HCT116 (cell line): ENCODE measurements around the gene SNX22.

Source experiments
- ATF3 ChIP-seq: IDR thresholded peaks from 2 replicates; pipeline ENCODE4 v1.6.1; 2012
- ELF1 ChIP-seq: IDR thresholded peaks from 2 replicates; pipeline ENCODE4 v1.6.1; 2012; ENCODE audit warnings: low read depth, borderline replicate concordance
- EZH2 ChIP-seq: fragments of 200-600 bp; sonication (generic); IDR thresholded peaks from 2 replicates; pipeline ENCODE4 v1.6.1; 2017; ENCODE audit warnings: antibody characterized with exemption, mixed run types
- EZH2phosphoT487 ChIP-seq: fragments of 200-600 bp; IDR thresholded peaks from 2 replicates; pipeline ENCODE4 v1.6.1; 2018; ENCODE audit warnings: antibody characterized with exemption, borderline replicate concordance
- JUND ChIP-seq: IDR thresholded peaks from 2 replicates; pipeline ENCODE4 v1.6.1; 2012
- POLR2A ChIP-seq: IDR thresholded peaks from 2 replicates; pipeline ENCODE4 v1.7.0; 2011; ENCODE audit warnings: borderline replicate concordance; ENCODE audit not compliant: insufficient read depth, insufficient read length; ENCODE audit errors: extremely low read depth
- POLR2AphosphoS5 ChIP-seq: IDR thresholded peaks from 2 replicates; pipeline ENCODE4 v1.6.1; 2011; ENCODE audit warnings: mild to moderate bottlenecking, low read depth, low read length, moderate library complexity
- RAD21 ChIP-seq: IDR thresholded peaks from 2 replicates; pipeline ENCODE4 v1.6.1; 2012; ENCODE audit warnings: low read depth, mild to moderate bottlenecking
- SIN3A ChIP-seq: IDR thresholded peaks from 2 replicates; pipeline ENCODE4 v1.6.1; 2012; ENCODE audit warnings: low read depth
- SP1 ChIP-seq: IDR thresholded peaks from 2 replicates; pipeline ENCODE4 v1.6.1; 2012; ENCODE audit warnings: low read depth
- YY1 ChIP-seq: IDR thresholded peaks from 2 replicates; pipeline ENCODE4 v1.6.1; 2011; ENCODE audit warnings: low read length, low read depth, moderate library complexity, mild to moderate bottlenecking; ENCODE audit not compliant: insufficient replicate concordance; ENCODE audit errors: extremely low read depth
- ZFX ChIP-seq: fragments of 450-650 bp; IDR thresholded peaks from 2 replicates; pipeline ENCODE4 v1.6.1; 2017
- TF ChIP-seq, protein P1 (sequence below), 3 experiments: fragments of 200-600 bp in 1 of 3; sonication (generic) in 1 of 3; IDR thresholded peaks in 2 of 3; conservative IDR thresholded peaks in 1 of 3; 2 replicates each; pipeline ENCODE4 v1.5.1; 2012 to 2017; ENCODE audit warnings: low read depth in 2 of 3, low read length in 2 of 3, antibody characterized with exemption in 1 of 3, borderline replicate concordance in 1 of 3, control low read depth in 1 of 3, mild to moderate bottlenecking in 1 of 3, mixed read lengths in 1 of 3, mixed run types in 1 of 3, moderate library complexity in 1 of 3; ENCODE audit not compliant: insufficient read depth in 1 of 3

GRCh38 chr15:64146885-64147681, 4.4 kb upstream of the SNX22 start:
- TF ChIP-seq JUND = no peak
- TF ChIP-seq, protein P1, sequence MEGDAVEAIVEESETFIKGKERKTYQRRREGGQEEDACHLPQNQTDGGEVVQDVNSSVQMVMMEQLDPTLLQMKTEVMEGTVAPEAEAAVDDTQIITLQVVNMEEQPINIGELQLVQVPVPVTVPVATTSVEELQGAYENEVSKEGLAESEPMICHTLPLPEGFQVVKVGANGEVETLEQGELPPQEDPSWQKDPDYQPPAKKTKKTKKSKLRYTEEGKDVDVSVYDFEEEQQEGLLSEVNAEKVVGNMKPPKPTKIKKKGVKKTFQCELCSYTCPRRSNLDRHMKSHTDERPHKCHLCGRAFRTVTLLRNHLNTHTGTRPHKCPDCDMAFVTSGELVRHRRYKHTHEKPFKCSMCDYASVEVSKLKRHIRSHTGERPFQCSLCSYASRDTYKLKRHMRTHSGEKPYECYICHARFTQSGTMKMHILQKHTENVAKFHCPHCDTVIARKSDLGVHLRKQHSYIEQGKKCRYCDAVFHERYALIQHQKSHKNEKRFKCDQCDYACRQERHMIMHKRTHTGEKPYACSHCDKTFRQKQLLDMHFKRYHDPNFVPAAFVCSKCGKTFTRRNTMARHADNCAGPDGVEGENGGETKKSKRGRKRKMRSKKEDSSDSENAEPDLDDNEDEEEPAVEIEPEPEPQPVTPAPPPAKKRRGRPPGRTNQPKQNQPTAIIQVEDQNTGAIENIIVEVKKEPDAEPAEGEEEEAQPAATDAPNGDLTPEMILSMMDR (IDR thresholded peaks at IDR 0.05 in 2 of 3, conservative IDR thresholded peaks at IDR 0.05 in 1 of 3; ENCODE audit: borderline replicate concordance in 1 of 3, insufficient read depth in 1 of 3, low read depth in 2 of 3, low read length in 2 of 3) = no peak
- TF ChIP-seq POLR2A = no peak
- TF ChIP-seq EZH2 = no peak
- no peak for TF ChIP-seq ELF1
- TF ChIP-seq POLR2AphosphoS5 = no peak
- TF ChIP-seq ZFX = no peak
- no peak for TF ChIP-seq EZH2phosphoT487
- no peak for TF ChIP-seq RAD21
- TF ChIP-seq ATF3 = no peak
- no peak for TF ChIP-seq YY1
- no peak for TF ChIP-seq SIN3A
- no peak for TF ChIP-seq SP1
